ENCODE results near the gene IGF2.

Gene IGF2

DNA sequence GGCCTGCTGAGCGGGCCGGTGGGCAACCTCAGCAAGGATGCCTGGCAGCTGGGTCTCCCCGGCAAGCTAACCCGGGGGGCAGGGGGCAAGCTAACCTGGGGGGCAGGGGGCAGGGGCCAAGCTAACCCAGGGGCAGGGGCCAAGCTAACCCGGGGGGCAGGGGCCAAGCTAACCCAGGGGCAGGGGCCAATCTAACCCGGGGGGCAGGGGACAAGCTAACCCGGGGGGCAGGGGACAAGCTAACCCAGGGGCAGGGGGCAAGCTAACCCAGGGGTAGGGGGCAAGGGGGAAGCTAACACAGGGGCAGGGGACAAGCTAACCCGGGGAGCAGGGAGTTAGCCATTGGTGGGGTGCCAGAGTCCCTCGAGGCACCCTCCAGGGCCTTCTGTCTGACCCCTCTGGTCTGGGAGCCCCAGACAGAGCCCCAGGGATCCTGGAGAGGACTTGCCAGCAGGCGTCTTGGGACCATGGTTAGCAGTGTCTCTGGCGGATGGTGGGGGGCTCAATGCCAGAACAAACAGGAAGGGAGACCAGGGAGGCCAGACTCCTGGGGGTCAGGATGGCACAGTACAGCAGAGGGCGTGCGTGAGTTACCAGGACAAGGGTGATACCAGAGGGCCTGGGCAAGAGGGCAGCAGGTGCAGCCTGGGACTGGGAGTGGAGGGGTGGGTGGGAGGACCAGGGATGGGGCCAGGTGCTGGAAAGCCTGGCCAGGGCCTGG is 16.1 kb downstream of the IGF2 start:
- DNase-seq (ENCODE audit: low read depth): no peak

DNA sequence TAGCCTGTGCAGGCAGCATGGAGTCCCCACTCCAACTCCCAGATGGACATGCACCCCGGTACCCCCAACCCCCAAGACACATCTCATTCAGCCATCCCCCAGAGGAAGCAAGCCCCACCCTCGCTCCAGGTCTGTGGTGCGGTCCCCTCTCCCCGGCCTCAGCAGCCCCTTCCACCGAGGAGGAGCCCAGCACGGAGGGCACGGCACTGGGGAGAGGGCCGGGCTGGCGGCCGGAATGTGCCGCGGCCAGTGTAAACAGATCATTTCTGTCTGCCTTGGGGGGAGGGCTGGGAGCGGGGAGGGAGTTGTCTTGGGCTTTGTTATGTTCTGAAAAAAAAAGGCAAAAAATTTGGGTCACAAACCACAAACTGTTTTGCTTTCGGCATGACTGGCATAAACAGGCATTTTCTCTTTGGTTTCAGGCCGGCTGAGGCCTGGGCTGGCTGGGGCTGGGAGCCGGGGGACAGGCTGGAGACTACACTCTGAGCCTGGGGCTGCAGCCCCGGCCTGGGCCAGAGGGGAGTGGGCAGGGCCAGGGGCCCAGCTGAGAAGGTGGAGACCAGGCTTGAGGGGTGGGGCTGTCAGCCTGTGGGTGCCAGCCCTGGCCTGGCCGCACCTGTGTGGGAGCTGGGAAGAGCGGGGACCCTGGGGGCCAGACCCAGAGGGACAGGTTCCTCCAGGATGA is 16.8 kb downstream of the IGF2 start:
- DNase-seq (ENCODE audit: low read depth): no peak

DNA sequence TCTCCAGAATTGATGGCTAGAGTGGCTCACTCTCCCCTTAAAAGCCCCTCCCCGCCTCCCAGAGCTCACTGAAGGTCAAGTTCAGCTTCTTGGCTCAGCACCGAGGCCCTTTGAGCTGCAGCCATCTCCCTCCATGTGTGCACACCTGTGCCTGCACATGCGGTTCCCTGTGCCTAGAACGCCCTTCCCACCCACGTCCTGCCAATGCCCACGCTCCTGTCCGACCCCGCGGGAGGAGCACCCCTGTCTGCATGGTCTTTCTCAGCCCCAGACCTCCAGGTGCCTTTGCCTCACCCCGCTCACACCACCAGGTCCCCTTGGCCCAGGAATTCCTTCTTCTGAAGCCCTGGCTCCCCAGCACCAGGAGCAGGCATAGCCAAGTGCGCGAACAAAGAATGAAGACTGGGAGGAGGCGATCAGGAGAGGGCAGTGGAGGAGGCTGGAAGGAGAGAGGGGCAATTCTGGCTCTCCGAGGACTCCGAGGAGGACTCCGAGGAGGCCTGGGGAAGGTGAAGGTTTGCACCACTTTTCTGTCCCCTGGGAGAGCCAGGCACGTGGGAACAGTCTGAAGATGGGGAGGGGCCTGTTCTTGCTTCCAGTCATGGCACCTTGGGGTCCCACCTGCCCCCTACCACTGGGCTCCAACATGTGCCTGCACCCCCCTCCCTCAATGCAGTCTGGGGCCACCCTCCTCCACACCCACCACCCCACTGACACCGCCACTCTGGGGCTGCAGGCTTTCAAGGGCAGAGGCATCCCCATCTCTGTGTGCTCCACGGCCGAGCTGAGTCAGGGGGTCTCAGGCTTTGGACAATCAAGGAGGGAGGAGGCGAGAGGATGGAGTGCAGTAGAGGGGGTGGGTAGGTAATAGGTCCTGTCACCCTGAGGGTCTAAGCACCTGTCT is 17.7 kb downstream of the IGF2 start:
- DNase-seq (ENCODE audit: low read depth): no peak

DNA sequence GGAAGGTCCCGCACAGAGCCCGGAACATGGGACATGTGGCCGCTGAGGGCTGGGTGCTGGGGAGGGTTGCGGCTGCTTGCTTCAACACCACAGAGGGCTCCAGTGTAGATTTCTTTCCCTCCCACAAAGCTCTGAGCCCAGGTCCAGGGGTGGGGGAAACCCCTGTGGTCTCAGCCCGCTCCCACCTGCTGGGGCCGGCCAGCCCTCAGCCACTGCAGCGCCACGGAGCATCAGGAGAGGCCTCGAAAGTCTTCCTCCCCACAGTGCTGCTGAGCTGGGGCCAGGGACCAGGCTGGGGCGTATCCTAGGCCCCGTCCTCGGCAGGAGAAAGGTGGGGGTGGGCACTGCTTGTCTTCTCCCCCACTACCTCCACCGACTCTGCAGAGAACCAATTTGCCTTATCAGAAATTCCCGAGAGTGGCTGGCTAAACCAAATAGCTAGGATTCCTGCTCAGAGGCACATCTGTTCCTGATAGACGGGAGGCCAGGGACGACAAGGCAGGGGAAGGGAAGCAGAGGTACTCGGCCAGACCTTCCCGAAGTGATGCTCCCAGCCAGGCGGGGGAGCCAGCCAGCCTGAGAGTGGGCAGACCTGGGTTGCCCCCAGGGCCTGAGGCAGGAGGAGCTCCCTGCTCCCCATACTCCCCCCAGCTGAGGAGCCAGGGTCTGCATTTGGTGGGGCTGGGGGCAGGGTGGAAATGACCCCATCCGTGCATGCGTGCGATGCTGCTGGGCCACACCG is 18.7 kb downstream of the IGF2 start:
- no peak for DNase-seq (ENCODE audit: low read depth)

DNA sequence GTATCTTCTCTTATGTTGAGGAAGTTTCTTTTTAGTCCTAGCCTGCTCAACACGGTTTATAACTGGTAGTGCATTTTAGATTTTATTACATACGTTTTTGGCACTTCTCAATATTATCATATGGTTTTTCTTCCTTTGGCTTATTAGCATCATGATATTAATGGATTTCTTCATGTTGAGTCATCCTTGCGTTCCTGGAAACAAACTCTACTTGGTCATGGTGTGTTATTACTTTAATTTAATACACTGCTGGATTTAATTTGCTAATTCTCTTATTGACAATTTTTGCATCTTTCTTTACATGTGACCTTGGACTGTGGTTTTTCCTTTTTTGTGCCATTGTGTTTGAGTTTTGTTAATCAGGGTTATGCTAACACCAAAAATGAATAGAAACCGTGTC is 20.5 kb downstream of the IGF2 start:
- no peak for DNase-seq (ENCODE audit: low read depth)

DNA sequence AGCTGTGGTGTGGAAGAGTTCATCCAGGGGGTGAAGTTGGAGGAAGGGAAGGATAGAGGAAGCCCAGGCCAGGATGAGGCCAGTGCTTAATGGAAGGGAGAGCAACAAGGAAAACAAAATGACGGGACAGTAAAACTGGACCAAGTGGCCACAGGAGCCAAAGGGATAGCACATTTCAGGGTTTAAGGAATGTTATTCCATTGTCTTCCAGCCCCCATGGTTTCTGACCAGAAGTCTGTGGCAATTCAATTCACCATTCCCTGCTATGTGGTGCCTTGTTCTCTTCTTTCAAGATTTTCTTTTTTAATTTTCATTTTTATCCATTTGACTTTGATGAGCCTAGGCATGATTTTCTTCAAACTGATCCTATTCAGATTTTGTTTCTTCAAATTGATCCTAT is 22.5 kb downstream of the IGF2 start:
- no peak for DNase-seq (ENCODE audit: low read depth)

DNA sequence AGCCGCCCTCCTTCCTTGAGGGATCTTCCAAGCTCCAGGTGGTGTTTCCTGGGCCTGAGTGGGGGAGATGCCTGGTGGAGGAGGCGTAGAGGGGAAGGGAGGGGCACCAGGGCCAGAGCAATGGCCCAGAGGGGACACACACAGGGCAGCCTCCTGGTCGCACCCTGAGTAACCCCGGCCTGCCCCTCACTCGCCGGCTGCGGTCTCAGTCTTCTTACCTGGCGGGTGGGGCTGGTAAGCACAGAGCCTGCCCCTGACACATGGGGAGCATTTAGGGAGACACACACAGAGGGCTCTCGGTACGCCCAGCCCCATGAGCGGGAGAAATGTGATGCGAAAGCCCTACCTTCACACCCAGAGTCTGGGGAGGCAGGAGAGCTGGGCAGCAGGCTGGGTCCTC is 23.9 kb downstream of the IGF2 start:
- DNase-seq (ENCODE audit: low read depth): no peak

DNA sequence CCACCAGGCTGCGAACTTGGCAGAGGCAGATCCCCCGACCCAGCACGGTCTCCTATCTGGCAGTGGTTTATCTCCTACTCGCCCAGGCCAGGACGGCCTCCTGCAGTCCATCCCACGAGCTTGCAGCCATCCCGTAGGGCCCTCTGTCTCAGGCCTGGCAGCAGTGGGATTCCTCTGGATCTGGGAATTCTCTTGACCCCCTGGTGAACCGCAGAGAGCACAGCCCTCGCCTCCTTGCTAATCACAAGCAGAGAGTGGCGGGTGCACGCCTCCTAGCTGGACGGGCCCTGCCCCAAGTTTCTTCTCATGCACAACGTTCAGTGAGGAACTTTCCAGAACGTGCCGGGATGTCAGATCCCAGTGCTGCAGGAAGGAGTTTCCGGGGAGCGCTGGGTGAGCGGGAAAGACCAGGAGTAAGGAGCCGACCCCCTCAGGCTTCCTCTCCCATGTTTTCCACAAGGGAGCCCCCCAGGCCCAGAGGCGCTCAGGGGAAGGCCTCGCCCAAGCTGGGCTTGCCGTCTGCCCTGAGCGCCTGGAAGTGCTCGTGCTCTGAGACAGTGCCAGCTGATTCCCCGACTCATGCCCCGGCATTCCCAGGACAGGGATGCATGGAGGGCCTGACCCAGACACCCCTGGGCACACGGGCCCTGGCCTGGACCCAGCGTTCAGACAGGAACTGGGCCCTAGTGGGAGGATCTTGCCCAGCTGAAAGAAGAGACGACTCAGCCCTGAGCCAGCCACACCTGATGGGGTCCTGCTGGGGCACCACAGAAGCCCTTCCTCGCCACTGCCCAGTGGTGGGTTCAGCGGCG is 24.6 kb downstream of the IGF2 start:
- DNase-seq (ENCODE audit: low read depth): no peak

DNA sequence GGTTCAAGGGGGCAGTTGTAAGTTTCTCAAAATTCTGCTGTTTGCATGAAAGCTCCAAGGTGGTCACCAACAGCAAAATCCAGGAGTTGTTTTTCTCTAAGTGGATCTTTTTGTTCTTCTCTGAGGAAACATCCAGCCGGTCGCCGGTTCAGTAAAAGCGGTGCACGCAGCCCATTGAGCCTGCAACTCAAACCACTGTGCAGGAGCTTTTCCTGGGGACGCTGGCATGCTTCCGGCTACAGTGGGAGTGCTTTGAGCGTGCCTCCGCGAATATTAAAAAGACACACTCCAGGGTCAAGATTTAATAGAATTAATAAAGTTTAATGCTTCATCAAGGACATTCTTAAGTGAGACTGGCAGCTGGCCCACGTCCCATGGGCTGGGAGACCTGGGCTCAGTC is 25.4 kb downstream of the IGF2 start:
- DNase-seq (ENCODE audit: low read depth): no peak

DNA sequence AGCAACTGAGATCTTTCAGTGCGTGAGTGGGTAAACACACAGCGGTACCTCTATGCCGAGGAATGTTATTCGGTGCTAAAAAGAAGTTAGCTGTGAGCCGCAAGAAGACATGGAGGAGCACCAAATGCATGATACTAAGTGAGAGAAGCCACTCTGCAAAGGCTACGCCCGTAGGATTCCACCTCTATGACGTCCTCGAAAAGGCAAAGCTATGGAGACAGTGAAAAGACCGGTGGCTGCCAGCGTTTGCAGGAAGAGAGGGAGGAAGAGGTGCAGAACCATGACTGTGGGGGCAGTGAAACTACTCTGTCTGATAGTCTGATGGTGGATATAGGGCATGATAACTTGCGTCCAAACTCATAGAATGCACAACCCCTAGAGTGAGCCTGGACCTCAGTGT is 28.7 kb downstream of the IGF2 start:
- no peak for DNase-seq (ENCODE audit: low read depth)

DNA sequence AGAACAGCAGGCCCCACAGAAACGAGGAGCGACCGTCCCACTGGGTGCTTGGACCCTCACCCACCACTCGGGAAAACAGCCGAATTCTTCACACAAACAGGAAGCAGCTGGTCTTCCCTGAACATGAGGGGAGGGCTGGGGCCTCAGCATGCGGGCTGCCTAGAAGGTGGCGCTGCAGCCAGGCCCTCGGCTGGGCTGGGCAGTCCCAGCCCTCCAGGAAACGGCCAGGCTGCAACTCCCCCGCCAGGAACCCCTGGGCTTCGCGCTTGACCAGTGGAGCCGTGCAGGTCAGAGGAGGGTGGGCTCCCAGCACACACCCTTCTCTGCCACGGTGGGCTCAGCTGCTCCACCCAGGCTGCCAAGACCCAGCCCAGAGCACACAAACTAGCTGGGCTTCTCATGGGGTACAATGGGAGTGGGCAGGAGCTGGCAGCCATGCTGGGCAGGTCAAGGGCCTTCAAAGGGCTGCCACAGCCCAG is 29.6 kb downstream of the IGF2 start:
- DNase-seq (ENCODE audit: low read depth): no peak

DNA sequence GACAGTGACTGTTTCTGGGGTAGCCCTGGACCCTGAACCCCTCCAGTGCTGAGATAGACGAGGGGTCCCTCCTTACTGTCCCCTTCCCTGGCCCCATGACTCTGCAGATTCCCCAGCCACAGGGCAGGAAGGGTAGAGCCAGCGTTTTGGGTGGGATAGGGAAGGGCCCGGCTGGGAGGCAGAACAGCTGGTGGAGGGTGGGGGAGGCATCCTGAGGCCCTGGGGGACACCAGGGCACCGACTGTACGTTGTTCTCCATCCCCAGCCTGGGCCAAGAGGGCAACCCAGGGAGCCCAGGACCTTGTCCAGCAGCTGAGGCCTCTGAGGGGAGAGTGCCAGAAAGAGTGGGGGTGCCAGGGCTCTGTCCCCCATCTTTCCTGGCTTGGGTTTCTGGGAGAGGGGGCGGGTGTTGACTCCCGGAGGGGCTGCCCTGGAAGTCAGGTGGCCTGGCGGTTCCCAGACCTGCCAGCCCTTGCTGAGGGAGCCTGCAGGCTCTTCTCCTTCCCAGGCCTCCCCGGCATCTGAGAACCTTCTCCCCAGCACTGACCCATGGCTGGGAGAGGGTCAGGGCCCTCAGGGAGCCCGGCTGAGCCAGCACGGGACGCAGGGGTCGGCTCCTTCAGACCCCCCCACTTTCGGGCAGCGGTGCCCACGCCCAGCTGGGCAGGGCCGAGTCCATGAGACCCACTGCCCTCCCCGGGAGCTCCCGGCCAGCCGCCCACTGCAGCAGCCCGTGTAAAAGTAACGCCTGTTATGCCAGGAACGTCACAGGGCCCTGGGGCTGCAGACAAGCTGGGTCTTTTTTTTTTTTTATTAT is 30.3 kb downstream of the IGF2 start:
- DNase-seq (ENCODE audit: low read depth): no peak

DNA sequence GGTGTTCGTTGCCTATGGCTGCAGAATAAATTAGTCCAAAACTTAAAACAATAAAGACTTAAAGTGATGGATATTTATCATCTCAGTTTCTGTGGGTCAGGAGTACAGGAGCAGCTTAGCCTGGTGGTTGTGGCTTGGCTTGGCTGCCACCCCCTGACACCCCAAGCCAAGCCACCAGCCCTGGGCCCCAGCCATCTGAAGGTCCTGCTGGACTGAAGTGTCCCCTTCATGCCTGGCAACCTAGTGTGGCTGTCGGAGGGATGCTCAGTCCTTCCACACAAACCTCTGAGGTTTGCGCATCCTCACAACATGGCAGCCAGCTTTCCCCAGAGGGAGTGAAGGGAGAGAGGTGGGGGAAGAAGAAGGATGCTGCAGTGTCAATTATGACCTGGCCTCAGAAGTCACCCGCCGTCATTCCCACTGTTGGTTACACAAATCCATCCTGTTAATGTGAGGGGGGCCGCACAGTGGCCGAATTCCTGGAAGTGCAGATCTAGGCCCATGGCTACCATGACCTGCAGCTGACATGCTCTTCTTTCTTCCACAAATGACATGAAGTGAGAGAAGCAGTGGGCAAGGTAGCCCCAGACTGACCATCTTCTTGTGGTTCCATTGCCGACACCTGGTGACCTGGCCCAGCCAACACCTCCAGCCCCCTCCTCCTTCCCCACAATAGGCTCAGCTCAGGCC is 31.1 kb downstream of the IGF2 start:
- DNase-seq (ENCODE audit: low read depth): no peak

DNA sequence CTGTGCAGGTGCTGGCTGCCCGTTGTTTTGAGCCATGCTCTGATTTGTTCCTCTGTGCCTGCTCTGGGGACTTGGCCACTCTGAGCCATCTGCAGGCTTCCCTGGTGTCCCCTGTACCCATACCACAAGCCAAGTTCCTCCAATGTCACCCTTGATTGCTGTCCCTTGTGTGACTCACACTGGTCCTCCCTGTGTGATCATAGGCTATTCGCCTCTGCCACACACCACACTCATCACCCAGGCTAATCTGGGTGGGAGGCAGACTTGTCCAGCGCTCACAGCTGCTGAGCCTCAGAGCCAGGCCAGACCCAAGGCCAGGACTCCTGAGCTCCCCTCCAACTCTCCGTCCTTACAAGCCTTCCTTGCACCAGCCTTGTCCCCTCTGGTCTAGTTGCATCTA is 31.7 kb downstream of the IGF2 start:
- DNase-seq (ENCODE audit: low read depth): no peak

DNA sequence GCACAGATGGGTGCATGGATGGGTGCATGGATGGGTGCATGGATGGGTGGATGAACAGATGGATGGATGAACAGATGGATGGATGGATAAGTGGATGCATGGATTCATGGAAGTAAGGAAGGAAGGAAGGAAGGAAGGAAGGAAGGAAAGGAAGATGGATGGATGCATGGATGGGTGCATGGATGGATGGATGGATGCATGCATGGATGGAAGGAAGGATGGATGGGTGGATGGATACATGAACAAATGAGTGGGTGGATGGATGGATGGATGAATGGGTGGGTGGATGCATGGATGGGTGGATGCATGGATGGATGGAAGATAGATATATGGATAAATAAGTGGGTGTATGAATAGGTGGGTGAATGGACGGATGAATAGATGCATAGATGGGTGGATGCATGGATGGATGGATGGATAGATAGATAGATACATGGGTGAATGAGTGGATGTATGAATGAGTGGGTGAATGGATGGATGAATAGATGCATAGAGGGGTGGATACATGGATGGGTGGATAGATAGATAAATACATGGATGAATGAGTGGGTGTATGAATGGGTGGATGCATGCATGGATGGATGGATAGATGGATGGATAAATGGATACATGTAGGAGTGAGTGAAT is 32.5 kb downstream of the IGF2 start:
- no peak for DNase-seq (ENCODE audit: low read depth)

DNA sequence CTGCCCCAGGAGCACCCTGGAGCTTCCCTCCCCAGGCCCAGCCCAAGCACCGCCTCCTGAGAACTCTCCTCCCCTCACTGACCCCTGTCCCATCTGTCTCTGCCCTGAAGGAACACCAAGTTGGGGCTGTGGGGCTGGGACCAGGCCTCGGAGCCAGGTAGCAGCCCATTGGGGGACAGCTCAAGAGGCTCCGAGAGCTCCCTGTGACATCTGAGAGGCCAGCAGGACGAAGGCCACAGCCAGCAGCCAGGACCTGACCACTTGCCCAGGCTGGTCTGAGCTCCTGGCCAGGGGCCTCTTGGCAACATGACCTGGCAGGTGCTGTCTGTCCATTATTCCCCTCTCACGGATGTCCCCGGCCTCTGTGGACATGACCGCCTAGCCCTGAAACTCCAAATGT is 33.7 kb downstream of the IGF2 start:
- DNase-seq (ENCODE audit: low read depth): no peak

DNA sequence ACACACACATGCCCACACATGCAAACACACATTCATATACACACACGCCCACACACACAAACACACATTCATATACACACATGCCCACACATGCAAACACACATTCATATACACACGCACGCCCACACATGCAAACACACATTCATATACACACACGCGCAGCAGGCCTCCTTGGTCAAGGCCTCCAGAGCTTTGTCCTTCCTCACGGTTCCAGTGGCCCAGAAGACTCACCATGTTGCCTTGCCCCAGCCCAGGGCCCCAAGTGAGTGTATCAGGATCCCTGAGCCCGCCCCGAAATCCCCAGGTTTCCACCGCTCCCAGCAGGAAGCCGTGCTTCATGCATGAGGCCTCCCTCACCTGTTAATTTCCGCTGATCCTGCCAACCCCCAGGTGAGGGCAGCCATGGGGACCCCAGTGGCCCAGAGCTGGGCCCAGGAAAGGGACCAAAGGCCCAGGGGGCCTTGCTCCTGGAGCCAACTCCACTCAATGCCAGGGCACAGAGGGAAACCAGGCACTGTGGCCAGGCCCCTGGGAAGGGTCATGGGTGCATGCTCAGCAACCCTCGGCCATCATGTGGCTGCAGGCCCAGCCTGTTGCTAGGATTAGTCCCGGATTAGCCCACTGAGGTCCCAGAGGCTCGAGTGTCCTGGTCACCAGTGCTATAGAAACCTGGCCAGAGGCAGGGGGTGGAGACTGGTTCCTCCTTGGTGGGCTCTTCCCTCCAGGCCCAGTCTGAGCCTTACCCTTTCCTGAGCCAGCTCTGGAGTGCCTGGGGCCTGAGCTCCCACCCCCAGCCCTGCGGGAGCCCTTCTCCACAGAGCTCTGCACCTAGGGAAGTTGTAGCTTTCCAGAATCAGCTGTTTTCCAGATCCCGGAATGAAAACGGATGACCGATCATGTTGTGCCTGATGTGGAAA is 34.4 kb downstream of the IGF2 start:
- no peak for DNase-seq (ENCODE audit: low read depth)

All from activated T-cell treated with anti-CD3 and anti-CD28 coated beads for 24 hours (primary cell).